NCI-H748 (cell line): ENCODE results near the gene ELK4.

Experiments
- DNase-seq: peaks from one replicate; lab custom pipeline; 2025; ENCODE audit not compliant: unreplicated experiment; lab: John Stamatoyannopoulos, UW

Gene ELK4

GRCh38 chr1:205630241-205630640 lies 1.6 kb downstream of the ELK4 start:
- DNase-seq = no peak

GRCh38 chr1:205629751-205630150 lies 2.1 kb downstream of the ELK4 start:
- DNase-seq = no peak

GRCh38 chr1:205627956-205628355 lies 3.9 kb downstream of the ELK4 start:
- no peak for DNase-seq

GRCh38 chr1:205626216-205626615 lies 5.6 kb downstream of the ELK4 start:
- DNase-seq = no peak

- no peak for DNase-seq
These were observed 8.2 kb downstream of the ELK4 start for GRCh38 chr1:205623646-205624045.

- no peak for DNase-seq
These were observed 11.5 kb downstream of the ELK4 start for GRCh38 chr1:205620269-205620668.

- no peak for DNase-seq
These were observed 12.4 kb downstream of the ELK4 start for GRCh38 chr1:205619376-205619775.

- DNase-seq = no peak
These were observed 15.1 kb downstream of the ELK4 start for GRCh38 chr1:205616563-205617293.

- DNase-seq = no peak
These were observed 16.0 kb downstream of the ELK4 start for GRCh38 chr1:205615789-205616188.

GRCh38 chr1:205613854-205614412 lies 17.9 kb downstream of the ELK4 start:
- DNase-seq = no peak

- no peak for DNase-seq
These were observed 19.3 kb downstream of the ELK4 start for GRCh38 chr1:205612556-205612955.

- DNase-seq = no peak
These were observed 19.7 kb downstream of the ELK4 start for GRCh38 chr1:205612104-205612503.

- DNase-seq = no peak
These were observed 20.8 kb downstream of the ELK4 start for GRCh38 chr1:205610901-205611466.

GRCh38 chr1:205610036-205610435 lies 21.8 kb downstream of the ELK4 start:
- no peak for DNase-seq

- no peak for DNase-seq
These were observed 26.8 kb downstream of the ELK4 start for GRCh38 chr1:205604825-205605505.

- DNase-seq = no peak
These were observed 27.8 kb downstream of the ELK4 start for GRCh38 chr1:205604059-205604458.

GRCh38 chr1:205601205-205601604 lies 30.6 kb downstream of the ELK4 start:
- DNase-seq = no peak

GRCh38 chr1:205600085-205600484 lies 31.7 kb downstream of the ELK4 start:
- no peak for DNase-seq

- DNase-seq = no peak
These were observed 32.2 kb downstream of the ELK4 start for GRCh38 chr1:205599669-205600042.

GRCh38 chr1:205598841-205599668 lies 32.8 kb downstream of the ELK4 start:
- no peak for DNase-seq

GRCh38 chr1:205597691-205598314 lies 34.0 kb downstream of the ELK4 start:
- no peak for DNase-seq
